Hematopoietic multipotent progenitor cell treated with erythropoietin and hydrocortisone succinate and interleukin-3 and kit ligand, for 4 days (in vitro differentiated cells): ENCODE measurements around the gene PER1.
"Not testable (repeated sequence)": the region's sequence is repeated elsewhere in the genome, so short reads cannot be mapped to it uniquely, and the experiment has no call there.

Experiments used
- DNase-seq: peaks from one replicate; pipeline ENCODE4 v3.0.0-alpha.2; 2015

Gene PER1

GRCh38 chr17:8170186-8170585 is 18.0 kb upstream of the PER1 start:
- DNase-seq: not testable (repeated sequence)

DNA sequence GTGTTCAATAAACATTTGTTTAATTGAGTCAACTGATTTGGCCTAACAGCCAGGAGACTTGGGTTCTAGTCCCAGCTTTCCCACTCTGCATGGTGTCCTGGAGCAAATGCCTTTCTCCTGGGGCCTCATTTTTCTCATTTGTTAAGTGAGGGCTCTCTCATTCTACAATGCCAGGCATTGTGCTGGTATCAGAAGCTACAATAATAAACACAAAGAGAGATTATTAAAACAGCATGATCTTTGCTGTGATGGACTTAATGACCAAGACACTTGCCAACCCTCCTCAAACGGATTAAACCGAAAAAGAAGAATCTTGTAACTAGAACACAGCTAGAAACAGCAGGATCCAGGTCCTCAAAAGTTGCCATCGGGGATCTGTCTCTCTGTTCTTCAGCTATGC is 15.3 kb upstream of the PER1 start:
- no peak for DNase-seq

DNA sequence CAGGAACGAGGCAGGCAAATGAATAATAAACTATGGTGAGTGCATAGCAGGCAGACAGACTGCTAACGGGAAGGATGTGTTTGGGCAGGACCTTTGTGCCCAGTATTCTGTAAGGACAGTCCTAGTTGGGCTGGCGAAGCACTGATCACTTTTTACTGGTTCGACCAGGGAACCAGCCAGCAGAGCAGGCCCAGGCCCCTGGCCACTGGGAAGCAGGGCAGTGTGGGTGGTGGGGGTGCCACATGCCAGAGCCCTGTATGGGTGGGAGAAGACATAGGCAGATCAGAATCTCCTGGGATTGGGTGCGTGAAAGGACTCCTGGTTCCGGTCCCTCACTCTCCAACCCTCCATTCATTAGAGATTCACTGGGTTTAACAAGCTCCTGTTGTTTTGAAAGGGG is 14.5 kb upstream of the PER1 start:
- DNase-seq: no peak

DNA sequence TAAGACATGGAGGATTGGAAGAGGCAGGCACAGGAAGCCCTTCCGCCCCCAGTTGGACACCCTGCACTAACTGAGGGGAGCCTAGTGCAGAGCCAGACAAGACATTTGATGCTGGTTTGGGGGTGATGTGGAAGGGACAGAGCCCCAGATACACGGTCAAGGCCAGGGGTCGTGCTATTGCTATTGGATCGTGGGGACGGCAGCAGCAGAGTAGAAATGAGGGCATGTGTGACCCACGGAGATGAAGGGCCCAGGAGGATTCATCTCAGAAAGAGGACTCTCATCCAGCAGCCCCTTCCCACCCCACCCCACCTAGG is 12.6 kb upstream of the PER1 start:
- no peak for DNase-seq

DNA sequence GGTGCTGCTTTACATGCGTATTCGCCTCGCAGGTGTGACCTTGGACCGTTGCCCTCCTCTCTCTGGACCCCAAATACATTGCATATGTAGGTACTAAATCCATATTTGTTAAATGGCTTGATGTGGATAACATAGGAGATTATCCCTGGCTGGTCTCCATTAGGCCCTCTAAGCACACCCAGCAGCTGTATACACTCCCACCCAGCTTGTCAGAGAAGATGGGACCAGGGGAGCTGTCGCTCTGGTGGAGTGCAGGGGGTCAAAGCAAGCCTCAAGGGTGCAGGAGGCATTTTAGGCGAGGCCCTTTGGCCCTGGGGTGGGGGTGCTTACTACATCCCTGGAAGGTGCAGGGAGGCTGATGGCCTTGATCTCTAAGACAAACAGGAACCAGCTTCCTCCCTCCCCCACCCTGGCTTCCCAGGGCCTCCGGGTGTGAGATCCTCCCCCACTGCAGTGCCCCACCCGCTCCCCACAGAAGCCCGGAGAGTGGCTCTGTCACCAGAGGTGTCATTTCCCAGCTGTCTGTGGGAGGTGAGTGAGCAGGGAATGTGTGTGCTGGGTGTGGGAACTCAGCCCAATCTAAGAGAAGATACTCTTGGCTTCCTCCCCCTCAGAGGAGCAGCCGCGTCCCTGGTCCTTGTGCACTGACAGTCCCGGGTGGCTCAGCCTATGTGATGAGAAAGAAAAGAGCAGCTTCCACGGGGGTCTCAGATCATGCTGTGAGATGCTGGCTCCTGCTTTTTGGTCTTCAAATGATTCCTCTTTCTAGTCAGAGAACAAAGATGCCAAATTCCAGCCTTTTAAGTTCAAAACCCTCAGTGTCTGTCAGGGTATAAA is 12.0 kb upstream of the PER1 start:
- DNase-seq: peak; percentile 88

- no peak for DNase-seq
Observed at GRCh38 chr17:8162997-8163977, 11.1 kb upstream of the PER1 start.

GRCh38 chr17:8162233-8162996 is 10.2 kb upstream of the PER1 start, which contains the start of gene VAMP2:
TSS of gene VAMP2 (minus strand) at chr17:8162948. CDS start at chr17:8162879, 69 bp downstream.
- peak; percentile 87 for DNase-seq

DNA sequence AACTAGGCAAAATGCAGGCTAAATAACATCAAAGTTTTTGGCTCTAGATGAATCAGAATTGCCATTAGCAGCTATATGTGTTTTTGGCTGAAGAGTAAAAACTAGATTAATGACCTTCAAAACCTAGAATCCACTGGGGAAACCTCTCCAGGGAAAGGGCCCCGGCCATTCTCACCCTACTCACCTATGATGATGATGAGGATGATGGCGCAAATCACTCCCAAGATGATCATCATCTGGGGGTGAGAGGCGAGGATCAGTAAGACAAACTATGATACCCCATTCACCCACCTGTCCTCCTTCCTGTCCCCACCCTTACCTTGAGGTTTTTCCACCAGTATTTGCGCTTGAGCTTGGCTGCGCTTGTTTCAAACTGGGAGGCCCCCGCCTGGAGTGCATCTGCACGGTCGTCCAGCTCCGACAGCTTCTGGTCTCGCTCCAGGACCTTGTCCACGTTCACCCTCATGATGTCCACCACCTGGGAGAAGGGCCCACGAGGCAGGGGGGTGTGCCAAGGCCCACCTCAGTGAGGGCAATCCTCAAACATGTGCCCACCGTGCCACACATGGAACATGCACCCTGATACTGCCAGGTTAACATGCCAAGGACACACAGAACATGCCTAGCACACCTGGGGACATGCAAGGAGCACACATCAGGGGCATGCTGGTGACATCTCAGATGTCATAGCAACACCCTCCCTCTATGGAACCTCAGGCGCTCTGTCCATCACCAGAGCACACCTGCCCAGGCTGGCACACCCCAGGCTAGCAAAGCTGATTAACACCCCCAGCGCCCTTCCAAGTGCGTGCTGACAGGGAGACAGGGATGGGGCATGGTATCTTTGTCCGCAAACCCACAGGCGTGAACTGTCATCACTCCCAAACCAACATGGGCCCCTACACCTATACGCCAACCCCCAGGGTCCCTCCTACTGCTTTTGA is 9.4 kb upstream of the PER1 start:
- DNase-seq: no peak

GRCh38 chr17:8160741-8161221 is 8.6 kb upstream of the PER1 start:
- DNase-seq: no peak

GRCh38 chr17:8160224-8160577 is 8.0 kb upstream of the PER1 start:
- DNase-seq: no peak

DNA sequence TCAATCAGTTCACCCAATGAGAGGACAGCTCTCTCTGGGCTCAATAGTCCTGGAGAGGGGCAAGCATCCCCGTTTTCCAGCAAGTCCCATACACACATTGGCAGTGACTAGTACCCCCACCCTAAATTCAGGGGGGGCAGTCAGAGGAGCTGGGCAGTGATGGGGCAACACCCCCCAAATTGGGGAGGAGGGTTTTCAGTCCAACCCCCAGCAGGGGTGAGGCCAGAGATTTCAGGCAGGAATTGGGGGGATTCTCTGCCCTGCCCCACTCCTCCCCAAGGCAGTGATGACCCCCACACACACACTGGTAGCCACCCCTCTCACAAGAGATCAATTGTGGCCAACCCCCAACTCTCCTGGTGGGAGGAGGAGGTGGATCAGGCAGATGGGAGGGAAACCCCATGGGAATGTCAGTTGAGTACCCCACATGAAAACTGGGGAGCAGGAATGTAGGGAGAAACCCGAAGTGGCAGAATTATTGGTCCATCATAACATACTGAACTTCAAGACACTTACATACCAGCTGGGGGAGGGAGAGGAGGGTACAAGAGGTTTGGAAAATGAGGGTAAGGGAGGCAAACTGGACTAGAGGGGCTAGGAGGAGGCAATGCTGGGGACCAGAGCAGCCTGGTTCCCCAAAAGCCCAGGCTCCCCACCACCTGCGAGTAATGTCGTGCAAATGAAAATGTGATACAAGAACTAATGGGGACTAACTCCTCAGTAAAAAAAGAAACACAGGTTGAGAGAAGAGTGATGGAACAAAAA is 7.4 kb upstream of the PER1 start:
- DNase-seq: no peak

DNA sequence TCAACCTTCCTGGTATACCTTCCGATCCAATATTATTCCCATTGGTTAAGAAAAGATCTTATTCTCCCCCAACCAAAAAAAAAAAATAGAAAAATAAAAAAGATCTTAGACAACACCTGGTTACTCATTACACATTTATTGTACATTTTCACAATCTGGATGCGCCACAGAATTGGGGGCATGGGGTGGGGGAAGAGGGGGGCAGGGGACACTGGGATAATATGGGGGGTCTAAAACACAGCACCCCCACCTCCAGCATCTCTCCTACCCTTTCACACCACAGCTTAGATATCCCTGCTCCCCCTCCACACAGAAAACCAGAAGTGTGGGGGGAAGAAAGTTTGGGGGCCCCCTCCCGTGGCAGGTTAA is 6.8 kb upstream of the PER1 start:
- DNase-seq: no peak

GRCh38 chr17:8158267-8159031 is 6.2 kb upstream of the PER1 start:
- DNase-seq: peak; percentile 94

DNA sequence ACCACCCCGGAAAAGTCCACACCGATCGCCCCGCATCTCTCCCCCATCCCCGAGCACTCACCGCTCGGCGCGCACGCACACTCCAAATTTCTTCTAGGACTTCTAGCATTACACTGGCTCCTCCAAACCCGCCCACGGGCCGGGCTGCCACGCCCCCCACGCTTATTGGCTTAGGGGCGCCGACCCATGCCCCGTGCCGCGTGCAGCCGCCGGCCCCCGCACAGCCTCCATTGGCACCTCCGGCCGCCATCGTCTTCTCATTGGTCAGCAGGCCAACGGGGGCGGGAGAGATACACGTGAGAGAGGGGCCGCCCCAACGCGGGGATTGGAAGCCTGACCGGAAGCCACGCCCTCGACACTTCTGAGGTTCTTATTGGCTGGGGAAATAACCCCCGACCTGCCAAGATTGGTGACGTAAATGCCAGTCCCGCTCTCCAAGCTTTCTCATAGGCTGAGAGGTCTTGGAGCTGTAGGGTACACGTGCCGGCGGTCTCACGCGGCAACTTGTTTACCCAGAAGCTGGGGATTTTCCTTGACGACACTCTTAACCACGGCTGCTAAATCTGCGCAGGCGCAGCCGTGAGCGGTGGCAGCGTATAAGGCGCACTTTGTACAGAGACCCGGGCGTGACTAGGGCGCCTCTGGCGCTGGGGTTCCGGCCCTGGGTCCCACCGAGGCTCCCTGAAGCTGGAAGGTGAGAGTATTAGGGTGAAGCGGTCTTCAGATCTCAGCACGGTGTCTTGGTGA is 4.2 kb upstream of the PER1 start:
- DNase-seq: peak; percentile 100

DNA sequence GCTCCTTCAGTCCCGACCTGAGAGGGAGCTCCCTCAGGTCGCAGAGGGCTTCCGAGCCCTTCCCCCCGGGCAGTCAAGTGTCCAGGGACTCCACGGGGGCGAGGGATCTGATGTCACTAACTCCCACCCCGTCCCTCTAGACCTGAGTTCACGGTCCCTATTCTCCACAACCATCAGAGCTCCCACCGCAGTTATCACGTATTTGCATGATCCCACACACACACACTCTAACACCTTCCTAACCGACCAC is 3.7 kb upstream of the PER1 start:
- DNase-seq: no peak

DNA sequence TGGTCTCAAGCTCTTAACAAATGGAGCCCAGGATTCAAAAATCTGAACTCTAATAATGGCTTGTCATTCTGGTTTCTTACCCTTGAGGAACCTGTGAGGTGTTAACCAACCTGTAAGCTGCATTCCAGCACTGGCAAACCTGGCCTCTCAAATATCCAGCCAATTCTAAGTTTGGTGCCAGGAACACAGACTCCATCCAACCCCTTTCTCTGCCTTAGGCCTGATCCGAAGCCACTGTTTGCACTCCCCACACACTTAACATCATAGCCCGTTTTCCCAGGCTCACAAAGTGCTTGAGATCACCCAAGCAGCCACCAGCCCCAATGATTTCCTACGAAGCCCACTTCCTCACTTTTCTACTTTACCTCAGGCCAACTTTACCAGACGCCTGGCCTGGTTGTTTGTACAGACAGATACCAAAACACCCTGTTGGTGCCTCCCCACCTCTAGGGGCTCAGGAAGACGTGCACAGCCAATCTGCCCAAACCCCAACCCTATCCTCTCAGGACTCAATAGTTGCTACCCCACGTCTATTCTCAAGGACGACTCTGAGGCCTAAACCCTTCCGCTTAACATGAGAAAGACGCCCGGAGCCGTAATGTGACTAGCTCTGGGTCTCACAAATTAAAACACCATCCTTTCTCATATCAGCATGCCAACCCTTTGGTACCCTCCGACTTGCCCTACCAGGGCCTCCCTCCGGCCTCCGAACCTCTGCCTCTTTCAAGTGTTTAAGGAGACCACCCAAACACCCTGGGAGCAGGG is 3.2 kb upstream of the PER1 start:
- DNase-seq: no peak

GRCh38 chr17:8154608-8155155 is 2.5 kb upstream of the PER1 start:
- DNase-seq: no peak

- peak; percentile 98 for DNase-seq
Observed at GRCh38 chr17:8153957-8154607, 1.9 kb upstream of the PER1 start.
